ENCODE measurements around the gene DLD. TPM values are rescaled to one million over a fixed set of nuclear protein-coding genes. Genes with fewer than 3 reads are reported as not detected.
"Not testable (repeated sequence)": the region's sequence is repeated elsewhere in the genome, so short reads cannot be mapped to it uniquely, and the experiment has no call there.

DLD gene
- total RNA-seq, 1 donor from 2014 or later = 89.9 TPM

GRCh38 chr7:107879400-107880035, 11.5 kb upstream of the DLD start:
- TF ChIP-seq CTCF (IDR thresholded peaks at IDR 0.05; ENCODE audit: unreplicated experiment) = peak; percentile 72
- Mint-ChIP-seq H3K27me3 (ENCODE audit: unreplicated experiment) (no peaks in the 10 kb centered on the region), H3K4me3 (ENCODE audit: unreplicated experiment) (no peak overlapping the region), H3K36me3 (ENCODE audit: low read depth, unreplicated experiment) (no peaks in the 10 kb centered on the region), H3K9me3 (ENCODE audit: unreplicated experiment) (no peaks in the 10 kb centered on the region), H3K27ac (ENCODE audit: unreplicated experiment) (no peak overlapping the region), H3K4me1 (ENCODE audit: unreplicated experiment) (peaks cover 35% of the 10 kb centered on the region)
- peak; percentile 43 for DNase-seq (ENCODE audit: low spot score)

GRCh38 chr7:107882766-107883165, 8.2 kb upstream of the DLD start:
- no peak for TF ChIP-seq CTCF (IDR thresholded peaks at IDR 0.05; ENCODE audit: unreplicated experiment)
- peaks cover 17% of the 10 kb centered on the region for H3K4me1 Mint-ChIP-seq (ENCODE audit: unreplicated experiment)
- no peak overlapping the region for H3K27ac Mint-ChIP-seq (ENCODE audit: unreplicated experiment)
- H3K27me3 Mint-ChIP-seq (ENCODE audit: unreplicated experiment) = no peaks in the 10 kb centered on the region
- no peak for DNase-seq (ENCODE audit: low spot score)
- no peak overlapping the region for H3K4me3 Mint-ChIP-seq (ENCODE audit: unreplicated experiment)
- no peaks in the 10 kb centered on the region for H3K36me3 Mint-ChIP-seq (ENCODE audit: low read depth, unreplicated experiment)
- no peaks in the 10 kb centered on the region for H3K9me3 Mint-ChIP-seq (ENCODE audit: unreplicated experiment)

- H3K4me3 Mint-ChIP-seq (ENCODE audit: unreplicated experiment) = no peak overlapping the region
- H3K36me3 Mint-ChIP-seq (ENCODE audit: low read depth, unreplicated experiment) = no peaks in the 10 kb centered on the region
- H3K27me3 Mint-ChIP-seq (ENCODE audit: unreplicated experiment) = no peaks in the 10 kb centered on the region
- DNase-seq (ENCODE audit: low spot score) = no peak
- no peaks in the 10 kb centered on the region for H3K9me3 Mint-ChIP-seq (ENCODE audit: unreplicated experiment)
- H3K4me1 Mint-ChIP-seq (ENCODE audit: unreplicated experiment) = peaks cover 5% of the 10 kb centered on the region
- H3K27ac Mint-ChIP-seq (ENCODE audit: unreplicated experiment) = no peak overlapping the region
- no peak for TF ChIP-seq CTCF (IDR thresholded peaks at IDR 0.05; ENCODE audit: unreplicated experiment)
Observed at GRCh38 chr7:107884066-107884818, 6.7 kb upstream of the DLD start.

- not testable (repeated sequence) for H3K4me3 Mint-ChIP-seq (ENCODE audit: unreplicated experiment); H3K9me3 Mint-ChIP-seq (ENCODE audit: unreplicated experiment); H3K27me3 Mint-ChIP-seq (ENCODE audit: unreplicated experiment); H3K27ac Mint-ChIP-seq (ENCODE audit: unreplicated experiment); DNase-seq (ENCODE audit: low spot score); H3K36me3 Mint-ChIP-seq (ENCODE audit: low read depth, unreplicated experiment)
- H3K4me1 Mint-ChIP-seq (ENCODE audit: unreplicated experiment) = peaks cover 12% of the 10 kb centered on the region
Observed at GRCh38 chr7:107887827-107888226, 3.2 kb upstream of the DLD start.

GRCh38 chr7:107889992-107890391, 991 bp upstream of the DLD start:
- Mint-ChIP-seq H3K4me3 (ENCODE audit: unreplicated experiment) (no peak overlapping the region), H3K4me1 (ENCODE audit: unreplicated experiment) (peaks cover 22% of the 10 kb centered on the region), H3K9me3 (ENCODE audit: unreplicated experiment) (no peaks in the 10 kb centered on the region), H3K27ac (ENCODE audit: unreplicated experiment) (no peak overlapping the region), H3K27me3 (ENCODE audit: unreplicated experiment) (peaks cover 7% of the 10 kb centered on the region), H3K36me3 (ENCODE audit: low read depth, unreplicated experiment) (peaks cover 10% of the 10 kb centered on the region)
- DNase-seq (ENCODE audit: low spot score) = no peak
- TF ChIP-seq CTCF (IDR thresholded peaks at IDR 0.05; ENCODE audit: unreplicated experiment) = no peak
